Activated T-cell treated with anti-CD3 and anti-CD28 coated beads for 4 hours (primary cell): ENCODE data around the gene PIKFYVE.
"Not testable (repeated sequence)": the region's sequence is repeated elsewhere in the genome, so short reads cannot be mapped to it uniquely, and the experiment has no call there.

Experiments used
- DNase-seq: peaks from one replicate; pipeline ENCODE4 v3.0.0-alpha.2; 2020

Gene PIKFYVE

GRCh38 chr2:208254871-208255556, 11.0 kb upstream of the PIKFYVE start, which contains the start of gene IDH1:
Gene IDH1, minus strand, starts transcription at chr2:208255071. Its CDS starts 3,520 bp downstream, at chr2:208251551.
- peak; percentile 96 for DNase-seq

DNA sequence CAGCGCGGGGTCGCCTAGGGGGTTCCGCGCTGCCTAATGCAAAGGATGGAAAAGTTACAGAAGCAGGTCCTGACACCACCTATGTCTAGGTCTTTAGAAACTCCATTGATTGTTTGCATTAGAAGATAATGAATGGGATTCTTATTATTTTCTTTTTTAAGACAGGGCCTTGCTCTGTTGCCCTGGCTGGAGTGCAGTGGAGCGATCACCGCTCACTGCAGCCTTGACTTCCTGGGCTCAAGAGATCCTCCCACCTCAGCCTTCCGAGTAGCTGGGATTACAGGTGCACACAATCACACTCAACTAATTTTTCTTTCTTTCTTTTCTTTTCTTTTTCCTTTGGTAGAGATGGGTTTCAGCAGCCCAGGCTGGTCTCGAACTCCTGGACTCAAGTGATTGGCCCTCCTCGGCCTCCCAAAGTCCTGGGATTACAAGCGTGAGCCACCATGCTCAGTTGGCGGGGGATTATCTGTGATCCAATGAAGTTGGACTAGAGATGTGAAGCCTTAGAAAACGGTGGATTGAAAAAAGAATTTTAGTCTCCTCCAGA, 10.4 kb upstream of the PIKFYVE start:
- DNase-seq, result no peak

- no peak for DNase-seq
Observed at GRCh38 chr2:208256192-208256782, 9.8 kb upstream of the PIKFYVE start.

DNA sequence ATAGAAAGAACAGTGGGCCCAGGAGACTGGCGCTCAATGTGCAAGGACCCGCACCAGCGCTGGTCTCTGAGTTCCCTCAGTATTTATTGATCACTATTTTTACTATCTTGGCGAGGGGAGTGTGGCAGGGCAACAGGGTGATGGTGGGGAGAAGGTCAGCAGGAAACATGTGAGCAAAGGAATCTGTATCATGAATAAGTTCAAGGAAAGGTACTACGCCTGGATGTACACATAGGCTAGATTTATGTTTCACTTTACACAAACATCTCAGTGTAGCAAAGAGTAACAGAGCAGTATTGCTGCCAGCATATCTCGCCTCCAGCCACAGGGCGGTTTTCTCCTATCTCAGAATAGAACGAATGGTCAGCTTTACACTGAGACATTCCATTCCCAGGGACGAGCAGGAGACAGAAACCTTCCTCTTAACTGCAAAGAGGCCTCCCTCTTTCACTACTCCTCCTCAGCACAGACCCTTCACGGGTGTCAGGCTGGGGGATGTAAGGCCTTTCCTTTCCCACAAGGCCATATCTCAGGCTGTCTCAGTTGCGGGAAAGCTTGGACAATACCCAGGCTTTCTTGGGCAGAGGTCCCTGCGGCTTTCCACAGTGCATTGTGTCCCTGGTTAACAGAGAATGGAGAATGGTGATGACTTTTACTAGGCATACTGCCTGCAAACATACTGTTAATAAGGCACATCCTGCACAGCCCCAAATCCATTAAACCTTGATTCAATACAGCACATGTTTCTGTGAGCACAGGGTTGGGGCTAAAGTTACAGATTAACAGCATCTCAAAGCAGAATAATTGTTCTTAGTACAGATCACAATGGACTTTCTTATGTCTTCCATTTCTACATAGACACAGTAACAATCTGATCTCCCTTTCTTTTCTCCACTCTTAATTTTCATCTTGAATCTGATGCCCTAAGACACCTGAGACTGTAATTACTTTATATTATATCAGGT, 8.9 kb upstream of the PIKFYVE start:
- not testable (repeated sequence) for DNase-seq

DNA sequence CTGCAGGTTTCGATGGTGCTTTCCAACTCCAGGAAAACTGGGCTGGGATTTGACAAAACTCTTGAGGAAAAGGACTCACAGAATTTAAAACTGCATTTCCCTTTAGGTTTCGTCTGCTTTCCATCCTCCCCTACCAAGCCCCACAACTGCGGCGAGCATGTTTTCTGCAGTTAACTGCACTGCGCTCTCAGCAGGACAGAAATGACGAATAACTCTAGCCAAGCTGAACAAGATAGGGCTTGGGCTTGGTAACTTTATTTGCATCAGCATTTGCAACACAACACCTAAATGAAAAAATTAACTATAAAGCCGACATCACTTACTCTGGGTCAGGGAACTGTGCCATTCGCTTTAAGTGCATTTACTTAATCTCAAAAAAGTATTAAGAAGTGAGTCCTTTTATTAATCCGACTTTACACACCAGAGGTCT, 669 bp upstream of the PIKFYVE start:
- no peak for DNase-seq

- DNase-seq, result no peak
Observed at GRCh38 chr2:208266553-208266893, 468 bp downstream of the PIKFYVE start.

GRCh38 chr2:208266936-208267335, 881 bp downstream of the PIKFYVE start:
- DNase-seq, result no peak

DNA sequence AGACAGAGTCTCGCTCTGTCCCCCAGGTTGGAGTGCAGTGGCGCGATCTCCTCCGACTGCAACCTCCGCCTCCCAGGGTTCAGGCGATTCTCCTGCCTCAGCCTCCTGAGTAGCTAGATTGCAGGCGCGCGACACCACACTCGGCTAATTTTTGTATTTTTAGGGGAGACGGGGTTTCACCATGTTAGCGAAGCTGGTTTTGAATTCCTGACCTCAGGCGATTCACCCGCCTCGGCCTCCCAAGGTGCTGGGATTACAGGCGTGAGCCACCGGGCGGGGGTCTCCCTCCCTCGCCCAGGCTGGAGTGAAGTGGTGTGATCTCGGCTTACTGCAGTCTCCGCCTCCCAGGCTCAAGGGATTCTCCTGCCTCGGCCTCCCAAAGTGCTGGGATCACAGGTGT, 1.5 kb downstream of the PIKFYVE start:
- DNase-seq, result not testable (repeated sequence)

- DNase-seq, result no peak
Observed at GRCh38 chr2:208268156-208268952, 2.3 kb downstream of the PIKFYVE start.

GRCh38 chr2:208269091-208269490, 3.0 kb downstream of the PIKFYVE start:
- DNase-seq, result no peak

GRCh38 chr2:208274748-208275147, 8.7 kb downstream of the PIKFYVE start:
- DNase-seq, result no peak

DNA sequence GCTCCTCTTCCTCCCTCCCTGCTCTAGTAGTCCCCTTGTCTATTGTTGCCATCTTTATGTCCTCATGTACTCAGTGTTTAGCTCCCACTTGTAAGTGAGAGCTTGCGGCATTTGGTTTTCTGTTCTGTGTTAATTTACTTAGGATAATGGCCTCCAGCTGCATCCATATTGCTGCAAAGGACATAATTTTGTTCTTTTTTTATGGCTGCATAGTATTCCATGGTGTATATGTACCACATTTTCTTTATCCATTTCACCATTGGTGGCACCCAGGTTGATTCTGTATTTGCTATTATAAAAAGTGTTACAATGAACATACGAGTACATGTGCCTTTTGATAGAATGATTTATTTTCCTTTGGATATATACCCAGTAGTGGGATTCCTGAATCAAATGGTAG, 12.5 kb downstream of the PIKFYVE start:
- DNase-seq, result no peak

- DNase-seq, result no peak
Observed at GRCh38 chr2:208279236-208279635, 13.2 kb downstream of the PIKFYVE start.

DNA sequence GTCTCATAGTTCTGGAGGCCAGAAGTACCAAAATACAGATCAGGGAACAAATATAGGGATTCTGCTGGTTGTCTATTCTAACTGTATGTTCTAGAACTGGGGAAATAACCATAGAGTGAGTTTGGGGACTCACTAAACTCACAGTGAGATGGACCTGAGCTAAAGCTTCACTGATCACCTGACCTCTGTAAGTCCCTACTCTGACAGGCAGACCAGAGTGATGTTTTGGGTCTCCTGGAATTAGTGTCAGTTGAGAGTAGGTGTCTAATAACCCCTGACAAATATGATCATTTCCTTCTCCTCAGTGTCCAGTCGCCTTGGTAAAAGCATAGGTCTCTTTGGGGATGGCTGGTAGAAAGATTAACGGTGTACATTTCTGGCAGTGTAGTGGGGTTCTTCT, 14.2 kb downstream of the PIKFYVE start:
- DNase-seq, result no peak

DNA sequence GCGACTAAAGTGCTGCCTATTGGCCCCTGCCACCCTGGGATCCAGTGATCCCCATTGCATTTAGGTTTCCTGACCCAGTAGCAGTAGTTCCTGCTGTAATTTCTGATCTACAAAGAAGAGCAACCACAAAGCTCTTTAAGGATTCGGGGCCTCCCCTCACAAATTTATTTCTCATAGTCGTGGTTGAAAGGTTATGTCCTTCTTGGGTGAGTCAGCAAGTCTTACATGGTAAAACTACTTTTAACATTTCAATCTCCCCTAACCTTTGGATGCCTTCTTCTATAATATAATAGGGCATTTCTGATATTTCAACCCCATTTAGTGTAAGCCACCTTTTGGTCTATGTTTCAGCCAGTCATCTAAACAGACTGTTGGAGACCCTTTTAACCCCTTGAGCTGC, 14.9 kb downstream of the PIKFYVE start:
- DNase-seq, result no peak

GRCh38 chr2:208285853-208286252, 19.8 kb downstream of the PIKFYVE start:
- no peak for DNase-seq

DNA sequence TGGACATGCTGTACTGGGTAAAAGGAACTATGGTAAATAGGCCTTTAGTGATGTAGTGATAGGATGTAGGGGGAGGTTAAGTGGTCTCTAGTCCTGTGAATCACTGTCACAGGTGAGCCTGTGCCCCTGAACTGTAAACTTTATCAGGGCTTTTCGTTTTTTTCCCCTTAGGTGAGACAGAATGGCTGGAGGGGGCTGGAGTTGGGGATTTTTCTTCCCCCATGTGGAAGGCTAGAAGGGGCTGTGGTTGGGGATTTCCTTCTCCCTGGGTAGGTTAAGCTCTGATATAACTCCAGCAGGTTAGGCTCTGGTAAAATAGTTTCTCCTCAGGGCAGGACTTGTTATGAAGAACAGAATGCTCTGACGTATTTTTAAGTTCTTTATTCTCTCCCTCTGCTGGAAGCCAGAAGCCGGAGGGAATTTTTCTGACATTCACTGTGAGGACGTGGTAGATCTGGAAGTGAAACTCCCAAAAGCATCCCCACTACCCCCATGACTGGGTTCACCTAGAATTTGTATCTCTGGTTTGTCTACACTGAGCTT, 28.5 kb downstream of the PIKFYVE start:
- no peak for DNase-seq

DNA sequence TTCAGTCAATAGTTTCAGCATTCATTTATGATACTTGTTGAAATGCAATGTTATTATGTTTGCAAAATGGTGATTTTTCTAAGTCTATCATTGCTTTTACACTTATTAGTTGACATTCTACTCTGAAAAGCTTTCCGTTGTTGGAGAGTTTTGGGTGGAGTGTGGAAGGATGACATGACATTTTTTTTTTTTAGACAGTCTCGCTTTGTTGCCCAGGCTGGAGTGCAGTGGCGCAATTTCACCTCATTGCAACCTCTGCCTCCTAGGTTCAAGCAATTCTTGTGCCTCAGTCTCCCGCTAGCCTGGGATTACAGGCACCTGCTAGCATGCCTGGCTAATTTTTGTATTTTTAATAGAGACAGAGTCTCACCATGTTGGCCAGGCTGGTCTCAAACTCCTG, 29.8 kb downstream of the PIKFYVE start:
- no peak for DNase-seq

DNA sequence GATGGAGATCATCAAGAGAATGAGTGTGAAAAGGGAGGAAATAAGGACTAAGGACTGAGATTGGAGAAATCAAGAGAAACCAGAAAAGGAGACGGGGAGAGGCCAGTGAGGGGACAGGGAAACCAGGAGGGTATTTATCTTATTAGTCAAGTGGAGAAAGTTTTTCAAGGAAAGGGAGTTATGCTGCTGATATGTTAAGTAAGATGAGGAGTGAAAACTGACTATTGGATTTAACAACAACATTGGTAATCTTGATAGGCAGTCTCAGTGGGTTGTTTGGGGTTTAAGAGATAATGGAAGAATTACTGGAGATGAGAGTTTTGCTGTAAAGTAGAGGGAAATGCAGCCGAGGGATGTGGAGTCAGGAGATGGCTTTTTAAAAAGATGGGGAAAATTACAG, 30.6 kb downstream of the PIKFYVE start:
- DNase-seq, result no peak

DNA sequence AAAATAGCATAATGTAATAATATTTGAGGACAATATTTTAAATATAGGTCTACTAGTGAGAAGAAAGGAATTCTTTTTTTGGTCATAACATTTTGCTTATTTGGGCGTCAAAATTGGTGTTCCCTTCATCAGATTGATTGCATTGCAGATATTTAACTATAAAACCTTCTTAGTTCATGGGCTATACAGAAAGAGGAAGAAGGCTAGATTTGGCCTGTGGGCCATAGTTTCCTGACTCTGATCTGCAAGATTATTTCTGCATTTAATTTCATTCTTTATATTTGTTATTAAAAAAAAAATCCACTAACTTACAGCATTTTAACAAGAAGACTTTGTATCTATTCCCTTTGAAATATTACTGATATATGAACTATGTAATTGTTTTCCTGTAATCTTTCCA, 31.9 kb downstream of the PIKFYVE start:
- no peak for DNase-seq

- DNase-seq, result no peak
Observed at GRCh38 chr2:208300847-208301618, 35.0 kb downstream of the PIKFYVE start.
